HG03280 (cell line): ENCODE measurements around the gene UNK.

Source experiments
- ATAC-seq: cut with Tn5 transposase; IDR thresholded peaks from one replicate; pipeline ENCODE4 v1.9.1; 2021; ENCODE audit warnings: mild to moderate bottlenecking, moderate library complexity; ENCODE audit not compliant: unreplicated experiment

Gene UNK

DNA sequence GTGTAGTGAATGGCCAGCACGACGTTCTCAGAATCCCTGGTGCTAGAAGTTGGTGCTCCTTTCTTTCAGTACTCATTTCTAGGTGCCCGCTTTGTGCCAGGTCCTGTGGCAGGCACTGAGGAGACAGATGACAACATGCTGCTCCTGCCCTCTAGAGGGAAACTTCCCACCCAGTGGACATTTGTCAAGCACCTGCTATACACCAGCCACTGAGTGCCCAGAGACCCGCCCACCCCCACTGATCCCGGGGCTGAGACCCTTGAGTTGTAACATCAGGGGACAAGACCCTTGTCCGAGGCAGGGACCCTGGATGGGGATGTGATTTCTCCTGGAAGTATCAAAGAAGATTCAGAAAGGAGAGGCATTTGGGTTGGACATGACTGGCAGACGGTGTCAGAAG lies 34.5 kb downstream of the UNK start:
- ATAC-seq = no peak

GRCh38 chr17:75819678-75820077 lies 35.1 kb downstream of the UNK start:
- no peak for ATAC-seq

- ATAC-seq = no peak
These were observed 35.8 kb downstream of the UNK start for GRCh38 chr17:75820094-75821080.

DNA sequence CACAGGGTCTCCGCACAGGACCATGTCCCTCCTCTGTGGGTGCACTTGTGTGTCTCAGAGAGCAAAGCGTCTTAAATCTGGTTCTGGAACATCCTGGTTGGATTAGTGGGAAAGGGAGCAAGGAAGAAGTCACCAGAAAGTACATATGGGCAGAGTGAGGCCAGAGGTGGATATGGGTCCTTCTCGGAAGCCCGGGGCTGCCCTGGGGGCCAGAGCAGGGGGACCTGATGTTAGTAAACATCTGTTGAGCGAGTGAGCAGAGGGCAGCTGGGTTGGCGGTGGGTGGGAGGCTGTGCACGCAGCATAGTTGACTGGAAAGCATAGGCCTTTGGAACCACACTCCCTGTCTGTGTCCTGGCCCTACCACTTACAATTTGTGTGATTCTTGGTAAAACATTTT lies 36.9 kb downstream of the UNK start:
- no peak for ATAC-seq

GRCh38 chr17:75822119-75822799 lies 37.7 kb downstream of the UNK start:
- no peak for ATAC-seq

GRCh38 chr17:75822800-75823166 lies 38.2 kb downstream of the UNK start:
- no peak for ATAC-seq

GRCh38 chr17:75823257-75824041 lies 38.8 kb downstream of the UNK start:
- no peak for ATAC-seq

- no peak for ATAC-seq
These were observed 39.5 kb downstream of the UNK start for GRCh38 chr17:75824050-75824552.

- no peak for ATAC-seq
These were observed 40.1 kb downstream of the UNK start for GRCh38 chr17:75824666-75825065.

- ATAC-seq = no peak
These were observed 40.5 kb downstream of the UNK start for GRCh38 chr17:75825149-75825552.

DNA sequence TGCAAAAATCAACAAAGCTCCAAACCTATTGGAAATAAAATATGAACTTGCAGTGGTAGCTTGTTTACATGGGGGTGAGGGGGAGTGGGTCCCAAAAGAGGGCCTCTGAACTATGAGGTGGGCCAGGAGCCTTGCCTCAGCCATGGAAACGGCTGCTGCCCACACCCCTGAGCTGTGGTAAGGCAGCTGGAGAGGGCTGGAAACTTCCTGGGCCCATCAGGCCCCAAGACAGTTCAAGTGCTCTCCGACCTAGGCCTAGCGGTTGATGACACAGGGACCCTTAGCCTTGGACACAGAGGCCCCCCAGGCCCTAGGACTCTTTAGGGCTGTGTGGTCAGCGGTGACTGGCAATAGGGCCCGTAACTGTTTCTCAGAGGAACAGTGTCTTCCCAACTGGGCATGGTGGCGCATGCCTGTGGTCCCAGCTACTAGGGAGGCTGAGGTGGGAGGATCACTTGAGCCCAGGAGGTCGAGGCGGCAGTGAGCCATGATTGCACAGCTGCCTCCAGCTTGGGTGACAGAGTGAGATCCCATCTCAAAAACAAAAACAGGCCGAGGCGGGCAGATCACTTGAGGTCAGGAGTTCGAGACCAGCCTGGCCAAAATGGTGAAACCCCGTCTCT lies 41.3 kb downstream of the UNK start:
- no peak for ATAC-seq

GRCh38 chr17:75826561-75827307 lies 42.1 kb downstream of the UNK start:
- ATAC-seq = no peak

- ATAC-seq = no peak
These were observed 42.9 kb downstream of the UNK start for GRCh38 chr17:75827308-75828075.

GRCh38 chr17:75828076-75828400 lies 43.4 kb downstream of the UNK start:
- ATAC-seq = no peak

- no peak for ATAC-seq
These were observed 44.1 kb downstream of the UNK start for GRCh38 chr17:75828741-75829140.

DNA sequence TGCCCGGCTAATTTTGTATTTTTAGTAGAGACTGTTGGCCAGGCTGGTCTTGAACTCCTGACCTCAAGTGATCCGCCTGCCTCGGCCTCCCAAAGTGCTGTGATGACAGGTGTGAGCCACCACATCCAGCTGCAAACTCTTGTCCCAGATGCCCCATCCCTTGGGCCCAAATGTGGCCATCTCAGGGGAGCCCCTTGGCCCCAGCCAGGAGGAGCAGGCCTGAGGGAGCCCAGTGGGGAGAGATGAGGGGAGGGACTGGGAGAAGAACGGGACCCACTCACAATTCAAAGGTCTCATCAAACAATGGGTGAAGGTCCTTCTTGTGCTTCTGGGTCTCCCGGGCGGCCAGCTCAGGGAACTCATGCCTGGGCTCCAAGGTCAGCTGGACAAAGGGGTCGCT lies 45.1 kb downstream of the UNK start:
- no peak for ATAC-seq

DNA sequence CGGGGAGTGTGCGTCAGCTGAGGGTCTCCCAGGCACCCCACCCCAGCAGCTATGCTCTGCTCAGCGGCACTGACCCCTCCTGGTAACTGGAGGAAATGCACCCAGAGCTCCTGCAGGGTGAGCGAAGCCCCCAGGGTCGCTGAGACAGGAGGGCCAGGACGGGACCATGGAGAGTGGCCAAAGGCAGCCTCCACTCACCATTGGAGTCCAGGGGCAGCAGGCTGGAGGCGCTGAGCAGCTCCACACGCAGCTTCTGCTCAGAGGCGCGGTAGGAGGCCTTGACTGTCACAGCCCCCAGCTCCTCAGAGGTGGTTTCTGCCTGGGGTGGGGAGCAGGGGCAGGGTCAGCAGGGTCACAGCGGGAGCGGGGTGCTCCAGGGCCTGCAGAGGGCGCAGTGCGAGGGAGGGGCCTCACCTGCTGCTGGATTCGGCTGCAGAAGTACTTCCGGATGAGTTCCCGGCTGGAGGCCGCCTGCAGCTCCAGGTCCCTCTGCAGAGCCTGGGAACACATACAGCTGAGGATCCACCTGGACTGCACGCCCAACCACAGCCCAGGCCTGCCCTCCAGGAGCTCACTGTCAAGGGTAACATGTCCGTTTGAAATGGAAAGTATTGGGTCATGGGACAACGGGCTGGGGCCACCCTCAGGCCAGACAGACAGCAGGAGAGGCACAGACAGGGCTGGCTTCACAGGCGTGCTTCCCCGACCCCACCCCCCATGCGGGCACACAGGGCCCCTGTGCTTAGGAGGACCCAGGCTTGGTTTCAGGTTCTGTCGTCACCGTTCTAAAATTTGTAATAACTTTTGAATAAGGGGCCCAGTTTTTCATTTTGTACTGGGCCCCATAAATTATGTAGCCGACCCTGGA lies 45.8 kb downstream of the UNK start:
- no peak for ATAC-seq

DNA sequence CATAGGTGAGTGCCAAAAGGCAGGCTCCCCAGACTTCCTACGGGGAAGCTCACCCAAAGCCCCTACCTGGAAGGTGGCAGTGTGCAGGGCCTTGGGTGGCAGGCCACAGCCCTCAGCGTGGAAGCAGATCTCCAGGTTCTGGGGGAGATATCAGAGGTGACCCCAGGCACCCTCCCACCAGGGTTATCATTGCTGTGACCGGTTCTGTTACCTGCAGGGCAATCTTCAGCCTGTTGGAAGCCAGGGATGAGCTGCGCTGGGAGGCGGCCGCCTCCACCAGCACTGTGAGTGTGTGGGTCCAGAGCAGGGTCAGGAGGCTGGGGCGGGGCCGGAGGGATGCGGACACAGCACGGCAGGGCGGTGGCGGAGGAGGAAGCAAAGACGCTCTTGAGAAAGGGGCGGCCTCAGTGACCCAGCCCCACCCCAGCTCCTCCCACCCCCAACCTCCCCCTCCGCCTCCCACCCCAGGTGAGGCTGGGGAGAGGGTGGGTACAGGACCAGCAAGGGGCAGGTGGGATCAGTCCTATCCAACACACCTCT lies 46.5 kb downstream of the UNK start:
- no peak for ATAC-seq
